HepG2 (cell line): ENCODE measurements around the gene PSMD10. TPM values are rescaled to one million over a fixed set of nuclear protein-coding genes. Genes with fewer than 3 reads are reported as not detected.

Experiments
- ATAC-seq: fragments of 200-7000 bp; cut with Tn5 transposase; 3 replicates; pipeline ENCODE4 v1.9.1; 2020; ENCODE audit warnings: mild to moderate bottlenecking, moderate library complexity
- BruUV-seq: library from RNA; stranded (reverse); fragments of 400-500 nt; replicated peaks from 2 replicates; lab custom pipeline; 2021; lab: Mats Ljungman, UMichigan
- CTCF ChIA-PET: fragments of 300-600 bp; formaldehyde crosslinking; extraction: SDS; loops from one replicate; lab custom pipeline; 2021; ENCODE audit warnings: low total read pairs, inconsistent platforms, low intra/inter-chr PET ratio; lab: Yijun Ruan, JAX
- POLR2A ChIA-PET: fragments of 350-600 bp; sonication (Branson Sonifier 250); formaldehyde crosslinking; loops from one replicate; lab custom pipeline; 2020; ENCODE audit warnings: antibody characterized with exemption, inconsistent platforms; lab: Yijun Ruan, JAX
- DNase-seq: peaks from one replicate; pipeline ENCODE4 v3.0.0-alpha.2; 2015; ENCODE audit warnings: low spot score
- FAIRE-seq: peaks from 3 replicates; lab custom pipeline; 2011; peaks lifted over from hg19 to GRCh38; lab: Jason Lieb, UNC
- H2AFZ ChIP-seq: one replicate; pipeline ENCODE4 v1.6.1; 2011; ENCODE audit warnings: low read length, inconsistent platforms
- H3K27ac ChIP-seq: fragments of 300-600 bp; 3 replicates; pipeline ENCODE4 v1.8.0; 2011; ENCODE audit warnings: mixed run types, mild to moderate bottlenecking, mixed read lengths, low read length, inconsistent platforms; ENCODE audit not compliant: insufficient read depth; ENCODE audit errors: extremely low read length
- H3K27me3 ChIP-seq, 2 experiments: fragments of 200-600 bp in 1 of 2; 2 replicates in 1 of 2; 3 replicates in 1 of 2; pipeline versions ENCODE4 v1.6.0 to v1.8.0; 2011; ENCODE audit warnings: low read length in 2 of 2, mild to moderate bottlenecking in 2 of 2, moderate library complexity in 2 of 2, inconsistent platforms in 1 of 2; ENCODE audit not compliant: insufficient read depth in 2 of 2, control insufficient read depth in 1 of 2
- H3K36me3 ChIP-seq, 2 experiments: fragments of 200-600 bp in 1 of 2; replicated peaks in 1 of 2; 2 replicates in 1 of 2; 3 replicates in 1 of 2; pipeline versions ENCODE4 v1.5.1 to v1.8.0; 2011; ENCODE audit warnings: low read length in 2 of 2, inconsistent platforms in 1 of 2; ENCODE audit not compliant: insufficient read depth in 2 of 2, control insufficient read depth in 1 of 2
- H3K4me1 ChIP-seq: 2 replicates; pipeline ENCODE4 v1.5.1; 2012; ENCODE audit warnings: low read length, inconsistent platforms; ENCODE audit not compliant: insufficient read depth
- H3K4me2 ChIP-seq: 2 replicates; pipeline ENCODE4 v1.6.0; 2011; ENCODE audit warnings: low read depth, low read length, inconsistent platforms
- H3K4me3 ChIP-seq, 3 experiments: fragments of 200-600 bp in 1 of 3; sonication (generic), shearing (Covaris generic) in 1 of 3; replicated peaks in 1 of 3; 2 replicates each; pipeline ENCODE4 v1.5.1; 2011 to 2016; ENCODE audit warnings: low read length in 3 of 3, inconsistent platforms in 2 of 3, low read depth in 2 of 3, mild to moderate bottlenecking in 2 of 3, control low read depth in 1 of 3, mixed read lengths in 1 of 3; ENCODE audit not compliant: insufficient read depth in 1 of 3
- H3K79me2 ChIP-seq: one replicate; pipeline ENCODE4 v1.6.1; 2011; ENCODE audit warnings: low read length, inconsistent platforms; ENCODE audit not compliant: insufficient read depth
- H3K9ac ChIP-seq: 2 replicates; pipeline ENCODE4 v1.6.0; 2011; ENCODE audit warnings: mild to moderate bottlenecking, low read depth, low read length, inconsistent platforms; ENCODE audit not compliant: insufficient read depth
- H3K9me3 ChIP-seq: 2 replicates; pipeline ENCODE4 v1.5.1; 2012; ENCODE audit warnings: mild to moderate bottlenecking, low read length
- H4K20me1 ChIP-seq: 2 replicates; pipeline ENCODE4 v1.6.0; 2011; ENCODE audit warnings: inconsistent platforms, mild to moderate bottlenecking, low read length, moderate library complexity; ENCODE audit not compliant: insufficient read depth
- FOXJ3 ChIP-seq: sonication (generic); formaldehyde crosslinking; IDR thresholded peaks from 2 replicates; pipeline ENCODE4 v1.4.0; 2020; ENCODE audit warnings: missing genetic modification reagents, mild to moderate bottlenecking, borderline replicate concordance
- MBD4 ChIP-seq: IDR thresholded peaks from 2 replicates; pipeline ENCODE4 v1.6.1; 2012; ENCODE audit warnings: low read length, inconsistent platforms, borderline replicate concordance
- MIXL1 ChIP-seq: IDR thresholded peaks from 2 replicates; pipeline ENCODE4 v1.6.1; 2016
- MTF1 ChIP-seq: sonication (generic); formaldehyde crosslinking; IDR thresholded peaks from 2 replicates; pipeline ENCODE4 v1.5.0; 2020; ENCODE audit warnings: missing genetic modification reagents
- MZF1 ChIP-seq: sonication (generic); formaldehyde crosslinking; IDR thresholded peaks from 2 replicates; pipeline ENCODE4 v1.8.1; 2023; ENCODE audit warnings: mild to moderate bottlenecking, missing genetic modification reagents, borderline replicate concordance
- NPAS2 ChIP-seq: sonication (generic); formaldehyde crosslinking; IDR thresholded peaks from 2 replicates; pipeline ENCODE4 v1.8.0; 2022; ENCODE audit warnings: mild to moderate bottlenecking, missing genetic modification reagents, borderline replicate concordance
- RBM39 ChIP-seq: fragments of 200-400 bp; formaldehyde crosslinking; IDR thresholded peaks from one replicate; pipeline ENCODE4 v1.6.1; 2018; ENCODE audit warnings: antibody characterized with exemption, mild to moderate bottlenecking, low read depth, low read length; ENCODE audit not compliant: poor library complexity, severe bottlenecking
- RORA ChIP-seq: sonication (generic); formaldehyde crosslinking; IDR thresholded peaks from 2 replicates; pipeline ENCODE4 v1.5.0; 2020; ENCODE audit warnings: mild to moderate bottlenecking, missing genetic modification reagents, moderate library complexity
- SRSF4 ChIP-seq: fragments of 200-400 bp; formaldehyde crosslinking; IDR thresholded peaks from one replicate; pipeline ENCODE4 v1.6.1; 2018; ENCODE audit warnings: mild to moderate bottlenecking, low read depth, low read length, moderate library complexity; ENCODE audit not compliant: poor library complexity, severe bottlenecking
- TRIM24 ChIP-seq: sonication (generic); formaldehyde crosslinking; IDR thresholded peaks from 2 replicates; pipeline ENCODE4 v1.8.0; 2022; ENCODE audit warnings: mild to moderate bottlenecking, missing genetic modification reagents
- XRCC5 ChIP-seq: fragments of 200-400 bp; formaldehyde crosslinking; optimal IDR thresholded peaks from 2 replicates; pipeline ENCODE3; 2017; ENCODE audit warnings: mild to moderate bottlenecking, low read length
- ZNF101 ChIP-seq: sonication (generic); formaldehyde crosslinking; IDR thresholded peaks from 2 replicates; pipeline ENCODE4 v1.4.0; 2020; ENCODE audit warnings: mild to moderate bottlenecking, low read depth, missing genetic modification reagents, borderline replicate concordance
- ZNF747 ChIP-seq: sonication (generic); formaldehyde crosslinking; IDR thresholded peaks from 2 replicates; pipeline ENCODE4 v1.8.1; 2023; ENCODE audit warnings: missing genetic modification reagents, mild to moderate bottlenecking, borderline replicate concordance
- WGBS: methylation state at CpG from one replicate; pipeline ENCODE4 v1.1.6; 2017; ENCODE audit warnings: low lambda C conversion rate; 5-methylcytosine and 5-hydroxymethylcytosine counted together
- in situ Hi-C: cut with HindIII; loops from 2 replicates; pipeline ENCODE4 v1.10.0; 2017; ENCODE audit warnings: low pct_unique_long_range_greater_than_20kb; ENCODE audit not compliant: extremely low pct_ligation_motif_present
- intact Hi-C: fragments of 100-400 bp; cut with micrococcal nuclease; formaldehyde crosslinking; loops from one replicate; pipeline ENCODE4 v1.10.0; 2022; ENCODE audit not compliant: unreplicated experiment
- polyA plus RNA-seq, 8 experiments: library from polyadenylated mRNA; depleted of rRNA in 3 of 8; stranded (reverse) in 7 of 8; unstranded in 1 of 8; fragments of >200 nt; fragmentation: Illumina TruSeq in 4 of 8; extraction: Trizol in 4 of 8; gene quantifications; 2 replicates each; pipeline versions ENCODE4 v1.2.1 to v1.2.3, GENCODE V29; 2011 to 2016; ENCODE audit warnings: low read depth in 4 of 8, missing spikeins in 1 of 8, mixed read lengths in 1 of 8; ENCODE audit not compliant: insufficient read depth in 1 of 8
- total RNA-seq, 5 experiments: library from RNA; depleted of rRNA; stranded (reverse); fragments of >200 nt; fragmentation: Illumina TruSeq; extraction: Trizol; gene quantifications; 2 replicates each; pipeline ENCODE4 v1.2.3, GENCODE V29; 2016; ENCODE audit warnings: low read depth in 1 of 5
- TF ChIP-seq, protein P1 (sequence below): sonication (generic); formaldehyde crosslinking; IDR thresholded peaks from 2 replicates; pipeline ENCODE4 v1.5.0; 2020; ENCODE audit warnings: mild to moderate bottlenecking, missing genetic modification reagents, moderate library complexity
- TF ChIP-seq, protein P2 (sequence below): sonication (generic); formaldehyde crosslinking; IDR thresholded peaks from 2 replicates; pipeline ENCODE4 v1.5.0; 2020; ENCODE audit warnings: missing genetic modification reagents
- TF ChIP-seq, protein P3 (sequence below): sonication (generic); formaldehyde crosslinking; IDR thresholded peaks from 2 replicates; pipeline ENCODE4 v1.4.0; 2020; ENCODE audit warnings: mild to moderate bottlenecking, missing genetic modification reagents

PSMD10 gene
- total and polyA plus RNA-seq, 2 of the 13 experiments (the other 11 are each of a cell fraction or from before 2014, with no cell fraction given), result 56.4 to 65.3 TPM

DNA sequence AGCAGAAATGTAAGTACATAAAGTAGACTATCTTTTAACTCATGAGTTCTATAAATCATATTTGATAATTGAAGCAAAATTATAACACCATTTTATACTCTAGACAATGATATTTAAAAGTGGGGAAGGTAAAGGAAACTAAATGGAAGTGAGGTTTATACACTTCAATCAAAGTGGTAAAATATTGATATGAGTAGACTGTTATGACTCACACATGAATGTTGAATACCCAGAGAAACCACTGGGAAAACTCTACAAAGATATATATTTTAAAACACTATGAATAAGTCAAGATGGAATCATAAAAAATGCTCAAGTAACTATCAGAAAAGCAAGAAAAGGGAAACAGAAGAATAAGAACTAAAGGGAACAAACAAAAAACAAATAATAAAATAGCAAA lies 38.1 kb downstream of the PSMD10 start (continued):
- TF ChIP-seq ZNF101 (CRISPR knock-in tag) (no peak), XRCC5 (no peak), MIXL1 (no peak), ZNF747 (CRISPR knock-in tag) (no peak)
- TF ChIP-seq, protein P1, sequence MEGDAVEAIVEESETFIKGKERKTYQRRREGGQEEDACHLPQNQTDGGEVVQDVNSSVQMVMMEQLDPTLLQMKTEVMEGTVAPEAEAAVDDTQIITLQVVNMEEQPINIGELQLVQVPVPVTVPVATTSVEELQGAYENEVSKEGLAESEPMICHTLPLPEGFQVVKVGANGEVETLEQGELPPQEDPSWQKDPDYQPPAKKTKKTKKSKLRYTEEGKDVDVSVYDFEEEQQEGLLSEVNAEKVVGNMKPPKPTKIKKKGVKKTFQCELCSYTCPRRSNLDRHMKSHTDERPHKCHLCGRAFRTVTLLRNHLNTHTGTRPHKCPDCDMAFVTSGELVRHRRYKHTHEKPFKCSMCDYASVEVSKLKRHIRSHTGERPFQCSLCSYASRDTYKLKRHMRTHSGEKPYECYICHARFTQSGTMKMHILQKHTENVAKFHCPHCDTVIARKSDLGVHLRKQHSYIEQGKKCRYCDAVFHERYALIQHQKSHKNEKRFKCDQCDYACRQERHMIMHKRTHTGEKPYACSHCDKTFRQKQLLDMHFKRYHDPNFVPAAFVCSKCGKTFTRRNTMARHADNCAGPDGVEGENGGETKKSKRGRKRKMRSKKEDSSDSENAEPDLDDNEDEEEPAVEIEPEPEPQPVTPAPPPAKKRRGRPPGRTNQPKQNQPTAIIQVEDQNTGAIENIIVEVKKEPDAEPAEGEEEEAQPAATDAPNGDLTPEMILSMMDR (CRISPR knock-in tag), result no peak

DNA sequence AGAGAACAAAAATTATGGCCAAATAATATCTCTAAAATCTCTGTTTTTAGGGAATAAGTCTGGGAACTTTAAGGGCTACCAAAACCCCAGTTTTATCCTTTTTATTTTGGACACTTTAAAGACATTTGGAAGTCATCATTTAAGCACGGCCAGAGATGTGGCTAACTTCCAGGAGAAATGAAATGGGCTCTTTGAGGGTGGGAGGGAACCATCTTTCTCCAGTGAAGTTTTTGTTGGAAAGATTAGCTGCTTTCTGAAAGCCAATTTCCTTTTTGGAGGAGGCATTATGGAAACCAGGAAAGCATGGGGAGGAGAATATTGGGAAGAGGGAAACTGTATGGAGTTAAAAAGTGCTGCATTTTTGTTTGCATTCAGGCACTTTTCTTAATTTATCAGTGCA lies 41.7 kb downstream of the PSMD10 start:
- Histone ChIP-seq H3K27me3 (no peaks in the 10 kb centered on the region), H3K79me2 (no peaks in the 10 kb centered on the region), H3K9ac (no peak overlapping the region), H3K4me2 (no peak overlapping the region), H2AFZ (no peak overlapping the region), H3K9me3 (no peaks in the 10 kb centered on the region), H3K4me1 (no peaks in the 10 kb centered on the region), H4K20me1 (no peaks in the 10 kb centered on the region), H3K36me3 (no peaks in the 10 kb centered on the region), H3K4me3 (no peak overlapping the region), H3K27ac (no peak overlapping the region)
- CTCF ChIA-PET, result no interaction called here
- in situ Hi-C loops (no loop called here), intact Hi-C loops (no loop called here)
- WGBS, result 0% methylated on average over 1 of the region's 1 CpG
- DNase-seq, result no peak
- TF ChIP-seq RBM39, result no peak
- TF ChIP-seq MZF1, result no peak
- TF ChIP-seq RORA (CRISPR knock-in tag), result no peak
- TF ChIP-seq FOXJ3, result no peak
- TF ChIP-seq, protein P2, sequence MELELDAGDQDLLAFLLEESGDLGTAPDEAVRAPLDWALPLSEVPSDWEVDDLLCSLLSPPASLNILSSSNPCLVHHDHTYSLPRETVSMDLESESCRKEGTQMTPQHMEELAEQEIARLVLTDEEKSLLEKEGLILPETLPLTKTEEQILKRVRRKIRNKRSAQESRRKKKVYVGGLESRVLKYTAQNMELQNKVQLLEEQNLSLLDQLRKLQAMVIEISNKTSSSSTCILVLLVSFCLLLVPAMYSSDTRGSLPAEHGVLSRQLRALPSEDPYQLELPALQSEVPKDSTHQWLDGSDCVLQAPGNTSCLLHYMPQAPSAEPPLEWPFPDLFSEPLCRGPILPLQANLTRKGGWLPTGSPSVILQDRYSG (CRISPR knock-in tag), result no peak
- TF ChIP-seq, protein P3, sequence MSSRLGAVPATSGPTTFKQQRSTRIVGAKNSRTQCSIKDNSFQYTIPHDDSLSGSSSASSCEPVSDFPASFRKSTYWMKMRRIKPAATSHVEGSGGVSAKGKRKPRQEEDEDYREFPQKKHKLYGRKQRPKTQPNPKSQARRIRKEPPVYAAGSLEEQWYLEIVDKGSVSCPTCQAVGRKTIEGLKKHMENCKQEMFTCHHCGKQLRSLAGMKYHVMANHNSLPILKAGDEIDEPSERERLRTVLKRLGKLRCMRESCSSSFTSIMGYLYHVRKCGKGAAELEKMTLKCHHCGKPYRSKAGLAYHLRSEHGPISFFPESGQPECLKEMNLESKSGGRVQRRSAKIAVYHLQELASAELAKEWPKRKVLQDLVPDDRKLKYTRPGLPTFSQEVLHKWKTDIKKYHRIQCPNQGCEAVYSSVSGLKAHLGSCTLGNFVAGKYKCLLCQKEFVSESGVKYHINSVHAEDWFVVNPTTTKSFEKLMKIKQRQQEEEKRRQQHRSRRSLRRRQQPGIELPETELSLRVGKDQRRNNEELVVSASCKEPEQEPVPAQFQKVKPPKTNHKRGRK, result no peak
- TF ChIP-seq MBD4, result no peak
- TF ChIP-seq MTF1 (CRISPR knock-in tag), result no peak
- no peak for TF ChIP-seq TRIM24
- TF ChIP-seq SRSF4, result no peak
- TF ChIP-seq NPAS2 (CRISPR knock-in tag), result no peak
- FAIRE-seq, result no peak
- no peak for ATAC-seq
- BruUV-seq, result no TSS peak
- POLR2A ChIA-PET, result no interaction called here
